Neural cell (in vitro differentiated cells): ENCODE data around the gene FBXO3. TPM values are rescaled to one million over a fixed set of nuclear protein-coding genes. Genes with fewer than 3 reads are reported as not detected.

Experiments used
- H2AFZ ChIP-seq: fragments of 200-600, 300-800 bp; sonication (generic), shearing (Covaris generic); 2 replicates; pipeline ENCODE4 v1.6.0; 2014; ENCODE audit warnings: low read depth, mild to moderate bottlenecking, antibody characterized with exemption, low read length, moderate library complexity
- H3F3A ChIP-seq: fragments of 200-600 bp; shearing (Covaris generic); 2 replicates; pipeline ENCODE4 v1.6.1; 2016; ENCODE audit warnings: mild to moderate bottlenecking, moderate library complexity, mixed read lengths, antibody characterized with exemption, low read length; ENCODE audit not compliant: insufficient read depth, poor library complexity, severe bottlenecking
- H3K27ac ChIP-seq: fragments of 200-600, 300-800 bp; sonication (generic), shearing (Covaris generic); 2 replicates; pipeline ENCODE4 v1.5.1; 2014; ENCODE audit warnings: mild to moderate bottlenecking, low read length, moderate library complexity
- H3K27me3 ChIP-seq: fragments of 300-800, 200-600 bp; sonication (generic), shearing (Covaris generic); 2 replicates; pipeline ENCODE4 v1.6.0; 2014; ENCODE audit warnings: mild to moderate bottlenecking, low read depth, low read length, moderate library complexity; ENCODE audit not compliant: insufficient read depth
- H3K36me3 ChIP-seq: fragments of 300-800, 200-600 bp; sonication (generic), shearing (Covaris generic); 2 replicates; pipeline ENCODE4 v1.5.1; 2014; ENCODE audit warnings: mild to moderate bottlenecking, antibody characterized with exemption, low read length, moderate library complexity; ENCODE audit not compliant: insufficient read depth
- H3K4me2 ChIP-seq: fragments of 300-800, 200-600 bp; sonication (generic), shearing (Covaris generic); 2 replicates; pipeline ENCODE4 v1.6.0; 2014; ENCODE audit warnings: mild to moderate bottlenecking, low read length
- H3K4me3 ChIP-seq: fragments of 300-800, 200-600 bp; sonication (generic), shearing (Covaris generic); 2 replicates; pipeline ENCODE4 v1.5.1; 2014; ENCODE audit warnings: mild to moderate bottlenecking, low read length, moderate library complexity
- H3K79me2 ChIP-seq: fragments of 200-600 bp; shearing (Covaris generic); replicated peaks from 2 replicates; pipeline ENCODE4 v1.6.0; 2014; ENCODE audit warnings: mild to moderate bottlenecking, low read length, moderate library complexity; ENCODE audit not compliant: insufficient read depth
- H3K9ac ChIP-seq: fragments of 300-800, 200-600 bp; sonication (generic), shearing (Covaris generic); 2 replicates; pipeline ENCODE4 v1.6.1; 2016; ENCODE audit warnings: mild to moderate bottlenecking, low read length, mixed read lengths
- H3K9me2 ChIP-seq: fragments of 200-600 bp; shearing (Covaris generic); 2 replicates; pipeline ENCODE4 v1.6.1; 2016; ENCODE audit warnings: mild to moderate bottlenecking, low read length, mixed read lengths; ENCODE audit not compliant: insufficient read depth
- H3K9me3 ChIP-seq: fragments of 200-600, 300-800 bp; sonication (generic), shearing (Covaris generic); 2 replicates; pipeline ENCODE4 v1.6.1; 2016; ENCODE audit warnings: mild to moderate bottlenecking, mixed run types, low read length, moderate library complexity, mixed read lengths
- H4K20me1 ChIP-seq: fragments of 200-600 bp; shearing (Covaris generic); 2 replicates; pipeline ENCODE4 v1.6.1; 2016; ENCODE audit warnings: mild to moderate bottlenecking, mixed run types; ENCODE audit not compliant: insufficient read depth
- CTCF ChIP-seq: fragments of 450-650 bp; IDR thresholded peaks from 2 replicates; pipeline ENCODE4 v1.5.1; 2014; ENCODE audit warnings: antibody characterized with exemption, mild to moderate bottlenecking, moderate library complexity; ENCODE audit not compliant: poor library complexity, severe bottlenecking
- EP300 ChIP-seq: fragments of 450-650 bp; conservative IDR thresholded peaks from 2 replicates; pipeline ENCODE4 v1.6.1; 2014; ENCODE audit warnings: antibody characterized with exemption, mild to moderate bottlenecking, moderate library complexity; ENCODE audit not compliant: poor library complexity, severe bottlenecking
- EZH2 ChIP-seq: fragments of 200-600, 300-800 bp; shearing (Covaris generic), sonication (generic); IDR thresholded peaks from 2 replicates; pipeline ENCODE4 v1.6.1; 2014; ENCODE audit warnings: antibody characterized with exemption, low read length, borderline replicate concordance, mild to moderate bottlenecking; ENCODE audit not compliant: insufficient read depth, poor library complexity, severe bottlenecking
- MXI1 ChIP-seq: fragments of 450-650 bp; conservative IDR thresholded peaks from 2 replicates; pipeline ENCODE4 v1.6.1; 2014; ENCODE audit warnings: antibody characterized with exemption, mild to moderate bottlenecking; ENCODE audit not compliant: poor library complexity, severe bottlenecking
- POLR2AphosphoS5 ChIP-seq: IDR thresholded peaks from 2 replicates; pipeline ENCODE4 v1.6.1; 2012
- RAD21 ChIP-seq: fragments of 450-650 bp; conservative IDR thresholded peaks from 2 replicates; pipeline ENCODE4 v1.6.1; 2014; ENCODE audit warnings: antibody characterized with exemption, mild to moderate bottlenecking, moderate library complexity
- SMC3 ChIP-seq: fragments of 450-650 bp; conservative IDR thresholded peaks from 2 replicates; pipeline ENCODE4 v1.6.1; 2014; ENCODE audit warnings: antibody characterized with exemption, mild to moderate bottlenecking, moderate library complexity; ENCODE audit not compliant: poor library complexity
- TAF1 ChIP-seq: IDR thresholded peaks from 2 replicates; pipeline ENCODE4 v1.6.1; 2012; ENCODE audit warnings: low read depth
- polyA plus RNA-seq: library from polyadenylated mRNA; depleted of rRNA; stranded (reverse); fragments of >200 nt; gene quantifications from 2 replicates; pipeline ENCODE4 v1.2.3, GENCODE V29; 2014
- TF ChIP-seq, protein P1 (sequence below): IDR thresholded peaks from 2 replicates; pipeline ENCODE4 v1.6.1; 2012; ENCODE audit warnings: borderline replicate concordance

FBXO3 gene
- polyA plus RNA-seq, 1 donor from 2014 or later: 115 TPM

DNA sequence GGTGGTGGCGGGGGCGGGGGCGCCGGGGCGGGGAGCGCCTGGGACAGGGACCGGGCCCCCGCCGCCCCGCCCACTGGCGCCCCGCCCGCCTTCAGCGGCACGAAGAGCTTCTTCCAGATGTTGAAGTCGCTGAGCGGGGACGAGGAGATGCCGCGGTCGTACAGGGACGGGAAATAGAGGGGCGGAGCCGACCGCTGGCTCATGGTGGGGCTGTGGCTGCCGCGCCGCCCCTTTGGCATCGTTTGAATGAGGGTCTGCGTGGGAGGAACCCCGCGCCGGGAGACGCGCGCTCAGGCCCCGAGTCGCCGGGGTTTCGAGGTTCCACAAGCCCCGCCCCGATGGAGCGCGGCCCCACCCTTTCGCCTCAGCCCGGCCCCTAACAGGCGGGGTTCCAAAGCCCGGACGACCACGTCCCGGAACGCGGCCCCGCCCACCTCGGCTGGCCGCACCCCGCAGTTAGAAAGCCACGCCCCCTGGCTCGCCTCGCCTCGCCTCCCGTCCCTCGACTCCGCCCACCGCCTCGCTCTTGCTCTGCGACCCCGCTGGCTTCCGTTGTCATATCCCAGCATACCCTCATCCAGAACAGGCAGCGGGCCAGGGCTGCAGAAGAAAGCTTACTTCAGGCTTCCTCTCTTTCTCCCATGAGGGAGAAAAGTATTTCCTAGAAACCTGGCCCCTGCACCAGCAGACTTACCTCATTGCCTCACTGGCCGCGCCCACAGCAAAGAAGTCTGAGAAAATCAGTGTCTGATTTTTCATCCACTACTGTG lies 73.6 kb downstream of the FBXO3 start, which contains the start of gene C11orf91:
TSS of gene C11orf91 (minus strand) at position 325 of the 770 bp plus-strand sequence. CDS start at position 239, 86 bp downstream.
- peak within 1 kb of the TSS; percentile 89 for H3K27ac ChIP-seq
- H2AFZ ChIP-seq: peak within 1 kb of the TSS; percentile 98
- no peaks in the 10 kb centered on the region for H3K9me3 ChIP-seq
- H4K20me1 ChIP-seq: no peaks in the 10 kb centered on the region
- H3K9ac ChIP-seq: peak within 1 kb of the TSS; percentile 77
- H3K4me3 ChIP-seq: peak within 1 kb of the TSS; percentile 70
- TF ChIP-seq CTCF: no peak
- peak; percentile 37 for TF ChIP-seq RAD21
- TF ChIP-seq, protein P1, sequence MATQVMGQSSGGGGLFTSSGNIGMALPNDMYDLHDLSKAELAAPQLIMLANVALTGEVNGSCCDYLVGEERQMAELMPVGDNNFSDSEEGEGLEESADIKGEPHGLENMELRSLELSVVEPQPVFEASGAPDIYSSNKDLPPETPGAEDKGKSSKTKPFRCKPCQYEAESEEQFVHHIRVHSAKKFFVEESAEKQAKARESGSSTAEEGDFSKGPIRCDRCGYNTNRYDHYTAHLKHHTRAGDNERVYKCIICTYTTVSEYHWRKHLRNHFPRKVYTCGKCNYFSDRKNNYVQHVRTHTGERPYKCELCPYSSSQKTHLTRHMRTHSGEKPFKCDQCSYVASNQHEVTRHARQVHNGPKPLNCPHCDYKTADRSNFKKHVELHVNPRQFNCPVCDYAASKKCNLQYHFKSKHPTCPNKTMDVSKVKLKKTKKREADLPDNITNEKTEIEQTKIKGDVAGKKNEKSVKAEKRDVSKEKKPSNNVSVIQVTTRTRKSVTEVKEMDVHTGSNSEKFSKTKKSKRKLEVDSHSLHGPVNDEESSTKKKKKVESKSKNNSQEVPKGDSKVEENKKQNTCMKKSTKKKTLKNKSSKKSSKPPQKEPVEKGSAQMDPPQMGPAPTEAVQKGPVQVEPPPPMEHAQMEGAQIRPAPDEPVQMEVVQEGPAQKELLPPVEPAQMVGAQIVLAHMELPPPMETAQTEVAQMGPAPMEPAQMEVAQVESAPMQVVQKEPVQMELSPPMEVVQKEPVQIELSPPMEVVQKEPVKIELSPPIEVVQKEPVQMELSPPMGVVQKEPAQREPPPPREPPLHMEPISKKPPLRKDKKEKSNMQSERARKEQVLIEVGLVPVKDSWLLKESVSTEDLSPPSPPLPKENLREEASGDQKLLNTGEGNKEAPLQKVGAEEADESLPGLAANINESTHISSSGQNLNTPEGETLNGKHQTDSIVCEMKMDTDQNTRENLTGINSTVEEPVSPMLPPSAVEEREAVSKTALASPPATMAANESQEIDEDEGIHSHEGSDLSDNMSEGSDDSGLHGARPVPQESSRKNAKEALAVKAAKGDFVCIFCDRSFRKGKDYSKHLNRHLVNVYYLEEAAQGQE: peak; percentile 95
- peak; percentile 96 for TF ChIP-seq POLR2AphosphoS5
- no peak for TF ChIP-seq EZH2
- peak; percentile 58 for TF ChIP-seq MXI1
- TF ChIP-seq SMC3: peak; percentile 41
- peak; percentile 36 for TF ChIP-seq EP300
- peak; percentile 88 for TF ChIP-seq TAF1
- peak within 1 kb of the TSS; percentile 68 for H3K4me2 ChIP-seq
- H3K27me3 ChIP-seq: no peaks in the 10 kb centered on the region
- H3K79me2 ChIP-seq: no peaks in the 10 kb centered on the region
- no peaks in the 10 kb centered on the region for H3K9me2 ChIP-seq
- no peaks in the 10 kb centered on the region for H3F3A ChIP-seq
- H3K36me3 ChIP-seq: no peaks in the 10 kb centered on the region

- Histone ChIP-seq H2AFZ (no peak overlapping the region), H3K79me2 (no peaks in the 10 kb centered on the region), H3K4me3 (peak overlapping the region; percentile 70), H3K4me2 (no peak overlapping the region), H3K9ac (peak overlapping the region; percentile 77), H3F3A (no peaks in the 10 kb centered on the region), H3K27ac (no peak overlapping the region), H3K36me3 (no peaks in the 10 kb centered on the region), H4K20me1 (no peaks in the 10 kb centered on the region), H3K9me2 (no peaks in the 10 kb centered on the region), H3K27me3 (no peaks in the 10 kb centered on the region), H3K9me3 (no peaks in the 10 kb centered on the region)
- TF ChIP-seq TAF1 (no peak), SMC3 (no peak), EZH2 (no peak), CTCF (no peak)
- TF ChIP-seq, protein P1: no peak
Observed at GRCh38 chr11:33700063-33700501, 74.2 kb downstream of the FBXO3 start.
